Nephron (organoid): Measurements from ENCODE around the gene WWOX.

ENCODE experiments used
- H3K27ac Mint-ChIP-seq, 3 experiments: 2 replicates each; pipeline ENCODE4 v1.8.0; 2020; ENCODE audit warnings: mixed read lengths in 3 of 3, mild to moderate bottlenecking in 2 of 3, moderate library complexity in 1 of 3
- H3K27me3 Mint-ChIP-seq: 2 replicates; pipeline ENCODE4 v1.8.0; 2021; ENCODE audit warnings: low read depth, mild to moderate bottlenecking, moderate library complexity, mixed read lengths
- H3K36me3 Mint-ChIP-seq: 2 replicates; pipeline ENCODE4 v1.8.0; 2020; ENCODE audit warnings: low read depth, mixed read lengths
- H3K4me1 Mint-ChIP-seq: 2 replicates; pipeline ENCODE4 v1.8.0; 2020; ENCODE audit warnings: mixed read lengths
- H3K4me3 Mint-ChIP-seq, 3 experiments: 2 replicates each; pipeline ENCODE4 v1.8.0; 2020; ENCODE audit warnings: mild to moderate bottlenecking in 3 of 3, mixed read lengths in 3 of 3, moderate library complexity in 2 of 3
- H3K9me3 Mint-ChIP-seq: 2 replicates; pipeline ENCODE4 v1.8.0; 2020; ENCODE audit warnings: mixed read lengths
- CTCF ChIP-seq, 3 experiments: fragments of 200-600 bp; sonication (generic); IDR thresholded peaks; one replicate each; pipeline ENCODE4 v1.5.0; 2021; ENCODE audit warnings: antibody characterized with exemption in 3 of 3; ENCODE audit not compliant: unreplicated experiment in 3 of 3

Gene WWOX

GRCh38 chr16:78535098-78535497 lies 435.6 kb downstream of the WWOX start:
- peaks cover 13% of the 10 kb centered on the region for H3K4me1 Mint-ChIP-seq
- no peaks in the 10 kb centered on the region for H3K27me3 Mint-ChIP-seq
- H3K9me3 Mint-ChIP-seq: no peaks in the 10 kb centered on the region
- no peak for TF ChIP-seq CTCF (IDR thresholded peaks at IDR 0.05; ENCODE audit: unreplicated experiment in 3 of 3)
- no peak overlapping the region for H3K4me3 Mint-ChIP-seq
- no peaks in the 10 kb centered on the region for H3K36me3 Mint-ChIP-seq
- H3K27ac Mint-ChIP-seq: no peak overlapping the region

DNA sequence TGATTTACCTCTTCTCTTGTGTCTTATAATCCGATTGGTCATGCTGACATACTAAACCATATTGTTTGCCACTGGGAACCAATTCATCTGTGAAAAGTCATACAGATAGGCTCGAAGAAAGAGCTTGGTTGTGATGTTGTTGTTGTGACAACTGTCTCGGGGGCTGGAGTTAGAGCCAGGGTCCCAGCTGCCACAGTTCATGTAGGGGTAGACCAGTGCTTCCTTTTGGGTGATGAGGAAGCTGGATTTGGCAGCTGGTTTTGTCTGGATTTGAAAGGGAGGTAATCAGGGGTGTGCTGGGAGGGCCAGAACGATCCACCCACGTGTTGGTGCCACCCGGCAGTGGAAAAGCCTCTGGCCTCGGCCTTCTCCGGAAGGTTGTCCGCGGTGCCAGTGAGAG lies 438.1 kb downstream of the WWOX start:
- Mint-ChIP-seq H3K4me1 (peaks cover 13% of the 10 kb centered on the region), H3K4me3 (no peak overlapping the region), H3K27ac (no peak overlapping the region), H3K27me3 (no peaks in the 10 kb centered on the region), H3K9me3 (no peaks in the 10 kb centered on the region), H3K36me3 (no peaks in the 10 kb centered on the region)
- no peak for TF ChIP-seq CTCF (IDR thresholded peaks at IDR 0.05; ENCODE audit: unreplicated experiment in 3 of 3)

- Mint-ChIP-seq H3K27me3 (no peaks in the 10 kb centered on the region), H3K9me3 (no peaks in the 10 kb centered on the region), H3K27ac (peak overlapping the region in 1 of 3 experiments; percentile 14), H3K4me3 (no peak overlapping the region), H3K36me3 (no peaks in the 10 kb centered on the region), H3K4me1 (peaks cover 13% of the 10 kb centered on the region)
- TF ChIP-seq CTCF (IDR thresholded peaks at IDR 0.05; ENCODE audit: unreplicated experiment in 3 of 3): no peak
Observed at GRCh38 chr16:78538292-78538691, 438.8 kb downstream of the WWOX start.

GRCh38 chr16:78538919-78539318 lies 439.5 kb downstream of the WWOX start:
- Mint-ChIP-seq H3K4me1 (peaks cover 13% of the 10 kb centered on the region), H3K27ac (no peak overlapping the region), H3K36me3 (no peaks in the 10 kb centered on the region), H3K4me3 (no peak overlapping the region), H3K9me3 (no peaks in the 10 kb centered on the region), H3K27me3 (no peaks in the 10 kb centered on the region)
- TF ChIP-seq CTCF (IDR thresholded peaks at IDR 0.05; ENCODE audit: unreplicated experiment in 3 of 3): no peak

DNA sequence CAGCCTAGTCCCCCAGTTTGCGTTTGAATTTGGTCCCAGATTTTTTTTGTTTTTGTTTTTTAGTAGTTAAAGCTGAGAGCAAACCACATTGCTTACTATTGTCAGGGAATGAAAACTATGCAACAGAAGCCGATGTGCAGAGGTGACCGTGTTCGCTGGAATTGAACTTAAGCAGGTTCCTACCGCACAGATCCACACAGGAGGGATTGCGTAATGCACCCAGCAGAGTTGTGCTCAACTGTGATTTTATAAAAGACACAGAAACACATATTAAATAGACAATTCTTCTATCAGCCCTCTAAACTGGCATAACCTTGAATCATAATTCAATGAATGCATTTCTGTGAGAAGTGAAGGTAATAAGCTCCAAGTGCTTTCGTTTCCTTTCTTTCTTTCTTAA lies 443.0 kb downstream of the WWOX start:
- TF ChIP-seq CTCF (IDR thresholded peaks at IDR 0.05; ENCODE audit: unreplicated experiment in 3 of 3): no peak
- H3K4me1 Mint-ChIP-seq: peaks cover 11% of the 10 kb centered on the region
- no peak overlapping the region for H3K4me3 Mint-ChIP-seq
- no peaks in the 10 kb centered on the region for H3K27me3 Mint-ChIP-seq
- H3K9me3 Mint-ChIP-seq: no peaks in the 10 kb centered on the region
- no peak overlapping the region for H3K27ac Mint-ChIP-seq
- H3K36me3 Mint-ChIP-seq: no peaks in the 10 kb centered on the region

- no peak for TF ChIP-seq CTCF (IDR thresholded peaks at IDR 0.05; ENCODE audit: unreplicated experiment in 3 of 3)
- Mint-ChIP-seq H3K36me3 (no peaks in the 10 kb centered on the region), H3K27ac (no peak overlapping the region), H3K27me3 (no peaks in the 10 kb centered on the region), H3K4me1 (peaks cover 6% of the 10 kb centered on the region), H3K4me3 (no peak overlapping the region), H3K9me3 (no peaks in the 10 kb centered on the region)
Observed at GRCh38 chr16:78543023-78543422, 443.6 kb downstream of the WWOX start.
